H1 (cell line): ENCODE data around the gene MEMO1. TPM values are rescaled to one million over a fixed set of nuclear protein-coding genes. Genes with fewer than 3 reads are reported as not detected.

Experiments
- CTCF ChIA-PET: fragments of 300-600 bp; sonication (Branson Sonifier 250); formaldehyde crosslinking; loops from one replicate; lab custom pipeline; 2021; ENCODE audit not compliant: partially characterized antibody; lab: Charles Lee
- POLR2A ChIA-PET: fragments of 300-600 bp; sonication (Branson Sonifier 250); formaldehyde crosslinking; loops from one replicate; lab custom pipeline; 2021; ENCODE audit warnings: inconsistent platforms; ENCODE audit not compliant: partially characterized antibody; lab: Charles Lee
- DNase-seq, 2 experiments: peaks; one replicate each; pipeline versions ENCODE4 v3.0.0 to v3.0.0-alpha.2; 2010 to 2022; ENCODE audit warnings: low spot score in 2 of 2, low read depth in 1 of 2, mixed read lengths in 1 of 2
- FAIRE-seq: peaks from 2 replicates; lab custom pipeline; 2011; peaks lifted over from hg19 to GRCh38; lab: Jason Lieb, UNC
- H2AFZ ChIP-seq: 2 replicates; pipeline ENCODE4 v1.8.1; 2012; ENCODE audit warnings: low read length, inconsistent platforms
- H2AK5ac ChIP-seq: 2 replicates; pipeline ENCODE4 v1.6.1; 2013; ENCODE audit warnings: low read depth, low read length
- H2BK120ac ChIP-seq: replicated peaks from 2 replicates; pipeline ENCODE3; 2013; ENCODE audit warnings: low read depth, low read length, inconsistent platforms
- H2BK12ac ChIP-seq: 2 replicates; pipeline ENCODE4 v1.6.1; 2013; ENCODE audit warnings: low read depth, low read length
- H2BK15ac ChIP-seq: 2 replicates; pipeline ENCODE4 v1.6.1; 2013; ENCODE audit warnings: low read length
- H2BK20ac ChIP-seq: 2 replicates; pipeline ENCODE4 v1.6.1; 2013; ENCODE audit warnings: low read length
- H2BK5ac ChIP-seq: 2 replicates; pipeline ENCODE4 v1.6.1; 2013; ENCODE audit warnings: low read depth, low read length
- H3K14ac ChIP-seq: 2 replicates; pipeline ENCODE4 v1.6.1; 2013; ENCODE audit warnings: inconsistent platforms; ENCODE audit not compliant: insufficient read length
- H3K18ac ChIP-seq: 2 replicates; pipeline ENCODE4 v1.6.1; 2013; ENCODE audit warnings: low read length; ENCODE audit errors: extremely low read depth
- H3K23ac ChIP-seq: 2 replicates; pipeline ENCODE4 v1.6.1; 2013; ENCODE audit warnings: inconsistent platforms; ENCODE audit not compliant: insufficient read length
- H3K23me2 ChIP-seq: 2 replicates; pipeline ENCODE4 v1.6.1; 2013; ENCODE audit warnings: low read depth, low read length
- H3K27ac ChIP-seq: 2 replicates; pipeline ENCODE4 v1.6.1; 2011; ENCODE audit warnings: low read depth, low read length, inconsistent platforms
- H3K27me3 ChIP-seq, 4 experiments: replicated peaks in 1 of 4; 1 replicate in 1 of 4; 2 replicates in 3 of 4; pipeline versions ENCODE4 v1.6.1 to v1.8.1; 2011 to 2013; ENCODE audit warnings: low read length in 3 of 4, mild to moderate bottlenecking in 3 of 4, inconsistent platforms in 2 of 4, mixed read lengths in 2 of 4, moderate library complexity in 1 of 4; ENCODE audit not compliant: control insufficient read depth in 3 of 4, insufficient read depth in 3 of 4; ENCODE audit errors: extremely low read depth in 1 of 4
- H3K36me3 ChIP-seq, 4 experiments: 2 replicates each; pipeline versions ENCODE4 v1.6.1 to v1.8.1; 2011 to 2013; ENCODE audit warnings: mild to moderate bottlenecking in 4 of 4, low read length in 3 of 4, moderate library complexity in 2 of 4, control low read depth in 1 of 4, inconsistent platforms in 1 of 4; ENCODE audit not compliant: insufficient read depth in 4 of 4, control insufficient read depth in 2 of 4
- H3K4ac ChIP-seq: replicated peaks from 2 replicates; pipeline ENCODE3; 2013; ENCODE audit warnings: low read length, low read depth, mixed read lengths, inconsistent platforms; ENCODE audit not compliant: insufficient read length
- H3K4me1 ChIP-seq, 4 experiments: replicated peaks in 1 of 4; 1 replicate in 1 of 4; 2 replicates in 3 of 4; pipeline versions ENCODE4 v1.6.1 to v1.8.1; 2011 to 2013; ENCODE audit warnings: low read length in 3 of 4, inconsistent platforms in 2 of 4, mixed read lengths in 1 of 4; ENCODE audit not compliant: insufficient read depth in 4 of 4, control insufficient read depth in 3 of 4
- H3K4me2 ChIP-seq, 2 experiments: 2 replicates each; pipeline versions ENCODE4 v1.6.1 to v1.8.1; 2011 to 2013; ENCODE audit warnings: low read depth in 2 of 2, low read length in 2 of 2, control low read depth in 1 of 2, inconsistent platforms in 1 of 2, mild to moderate bottlenecking in 1 of 2; ENCODE audit not compliant: insufficient read depth in 1 of 2
- H3K4me3 ChIP-seq, 4 experiments: fragments of 200-600, 300-600 bp in 1 of 4; sonication (generic), shearing (Covaris generic), sonication (Bioruptor Twin) in 1 of 4; 2 replicates each; pipeline versions ENCODE4 v1.5.1 to v1.8.1; 2011 to 2016; ENCODE audit warnings: low read length in 4 of 4, low read depth in 3 of 4, control low read depth in 2 of 4, inconsistent platforms in 2 of 4, mild to moderate bottlenecking in 2 of 4, mixed read lengths in 1 of 4, moderate library complexity in 1 of 4; ENCODE audit not compliant: insufficient read depth in 2 of 4; ENCODE audit errors: extremely low read depth in 1 of 4
- H3K56ac ChIP-seq: replicated peaks from 2 replicates; pipeline ENCODE3; 2013; ENCODE audit warnings: low read depth, mild to moderate bottlenecking, mixed read lengths, low read length, inconsistent platforms; ENCODE audit not compliant: insufficient read length
- H3K79me1 ChIP-seq: 2 replicates; pipeline ENCODE4 v1.6.1; 2013; ENCODE audit warnings: low read depth, low read length, control low read depth
- H3K79me2 ChIP-seq, 2 experiments: 2 replicates each; pipeline versions ENCODE4 v1.6.1 to v1.8.1; 2012 to 2013; ENCODE audit warnings: low read length in 2 of 2, mild to moderate bottlenecking in 2 of 2, inconsistent platforms in 1 of 2; ENCODE audit not compliant: insufficient read depth in 2 of 2, control insufficient read depth in 1 of 2
- H3K9ac ChIP-seq, 4 experiments: replicated peaks in 1 of 4; 1 replicate in 1 of 4; 2 replicates in 3 of 4; pipeline versions ENCODE4 v1.6.1 to v1.8.1; 2011 to 2013; ENCODE audit warnings: low read depth in 3 of 4, low read length in 3 of 4, control low read depth in 2 of 4, mild to moderate bottlenecking in 2 of 4, moderate library complexity in 2 of 4, inconsistent platforms in 1 of 4; ENCODE audit errors: extremely low read depth in 1 of 4
- H3K9me3 ChIP-seq, 2 experiments: 2 replicates each; pipeline versions ENCODE4 v1.6.1 to v1.8.1; 2012 to 2013; ENCODE audit warnings: mild to moderate bottlenecking in 2 of 2, moderate library complexity in 2 of 2, control low read depth in 1 of 2, inconsistent platforms in 1 of 2, low read depth in 1 of 2, low read length in 1 of 2, mixed read lengths in 1 of 2; ENCODE audit not compliant: insufficient read depth in 2 of 2
- H4K20me1 ChIP-seq, 2 experiments: replicated peaks in 1 of 2; 2 replicates each; pipeline versions ENCODE3 to v1.8.1; 2011 to 2013; ENCODE audit warnings: inconsistent platforms in 2 of 2, low read length in 2 of 2, mild to moderate bottlenecking in 1 of 2; ENCODE audit not compliant: insufficient read depth in 2 of 2, control insufficient read depth in 1 of 2
- H4K5ac ChIP-seq: 2 replicates; pipeline ENCODE4 v1.6.1; 2013; ENCODE audit warnings: low read length, low read depth, mixed read lengths, inconsistent platforms; ENCODE audit not compliant: insufficient read length
- H4K8ac ChIP-seq: 2 replicates; pipeline ENCODE4 v1.8.0; 2013; ENCODE audit warnings: mild to moderate bottlenecking, moderate library complexity, low read length, inconsistent platforms; ENCODE audit not compliant: insufficient read depth; ENCODE audit errors: extremely low read depth
- H4K91ac ChIP-seq: replicated peaks from 2 replicates; pipeline ENCODE3; 2013; ENCODE audit warnings: low read length, mixed read lengths, inconsistent platforms; ENCODE audit not compliant: insufficient read length
- BACH1 ChIP-seq: IDR thresholded peaks from 2 replicates; pipeline ENCODE4 v1.6.1; 2012; ENCODE audit warnings: low read length, improper control_type of control experiment
- CEBPB ChIP-seq: IDR thresholded peaks from 2 replicates; pipeline ENCODE4 v1.6.1; 2012; ENCODE audit warnings: low read depth, low read length
- CTBP2 ChIP-seq: IDR thresholded peaks from 2 replicates; pipeline ENCODE4 v1.7.0; 2011; ENCODE audit warnings: borderline replicate concordance, mild to moderate bottlenecking, moderate library complexity, mixed read lengths, low read length; ENCODE audit not compliant: insufficient read depth, insufficient read length
- JUN ChIP-seq: IDR thresholded peaks from 2 replicates; pipeline ENCODE4 v1.6.1; 2011; ENCODE audit warnings: low read depth, mild to moderate bottlenecking, improper control_type of control experiment, low read length
- KDM1A ChIP-seq: fragments of 200-600, 300-600 bp; sonication (generic); IDR thresholded peaks from 2 replicates; pipeline ENCODE4 v1.7.1; 2016; ENCODE audit warnings: mild to moderate bottlenecking, low read length, borderline replicate concordance
- RFX5 ChIP-seq: IDR thresholded peaks from 2 replicates; pipeline ENCODE4 v1.6.1; 2011; ENCODE audit warnings: low read depth, low read length, improper control_type of control experiment, borderline replicate concordance
- RXRA ChIP-seq: IDR thresholded peaks from 2 replicates; pipeline ENCODE4 v1.6.1; 2011; ENCODE audit warnings: low read depth, mild to moderate bottlenecking, low read length, moderate library complexity; ENCODE audit not compliant: insufficient read depth
- SAP30 ChIP-seq: fragments of 300-600 bp; sonication (generic); IDR thresholded peaks from 2 replicates; pipeline ENCODE4 v1.7.1; 2012; ENCODE audit warnings: low read length, moderate library complexity, mild to moderate bottlenecking, inconsistent platforms; ENCODE audit not compliant: insufficient read depth, insufficient replicate concordance
- SIX5 ChIP-seq: IDR thresholded peaks from 2 replicates; pipeline ENCODE4 v1.6.1; 2011; ENCODE audit warnings: mild to moderate bottlenecking, low read depth, low read length
- ZNF274 ChIP-seq: IDR thresholded peaks from 2 replicates; pipeline ENCODE4 v1.7.0; 2012; ENCODE audit warnings: low read length, borderline replicate concordance; ENCODE audit errors: extremely low read depth
- WGBS, 2 experiments: shearing (Covaris generic) in 1 of 2; methylation state at CpG; one replicate each; pipeline versions ENCODE4 v1.1.6 to v1.1.7; 2013 to 2015; ENCODE audit warnings: low lambda C conversion rate in 2 of 2, mixed read lengths in 2 of 2, inconsistent platforms in 1 of 2, low coverage in 1 of 2, missing lambda C conversion rate in 1 of 2; ENCODE audit not compliant: insufficient replicate concordance in 2 of 2, insufficient coverage in 1 of 2, insufficient read length in 1 of 2; ENCODE audit errors: extremely low coverage in 1 of 2, missing lambda C conversion rate in 1 of 2; 5-methylcytosine and 5-hydroxymethylcytosine counted together
- polyA plus RNA-seq, 7 experiments: library from polyadenylated mRNA; depleted of rRNA in 3 of 7; stranded (reverse) in 5 of 7; unstranded in 2 of 7; fragments of >200 nt in 5 of 7; fragments of 200-250 nt in 2 of 7; gene quantifications; 1 replicate in 5 of 7; 2 replicates in 1 of 7; 4 replicates in 1 of 7; pipeline versions ENCODE4 v1.2.1 to v1.2.3, GENCODE V29; 2011 to 2013; ENCODE audit warnings: missing spikeins in 2 of 7, mixed read lengths in 2 of 7
- total RNA-seq: library from RNA; stranded (reverse); fragmentation: NEBNext Ultra II Directional; extraction: Animal tissue kit (Norgen Biotek cat#: 25700); gene quantifications from 2 replicates; pipeline ENCODE4 v1.2.1, GENCODE V29; 2021
- TF ChIP-seq, protein P1 (sequence below): IDR thresholded peaks from 2 replicates; pipeline ENCODE4 v1.6.1; 2012; ENCODE audit warnings: inconsistent platforms
- TF ChIP-seq, protein P2 (sequence below): IDR thresholded peaks from 2 replicates; pipeline ENCODE4 v1.6.1; 2011; ENCODE audit warnings: low read depth, mild to moderate bottlenecking, low read length; ENCODE audit not compliant: insufficient read depth

Gene MEMO1
- total and polyA plus RNA-seq, 2 of the 8 experiments (the other 6 are each of a cell fraction or from before 2014, with no cell fraction given): 26.9 to 54.7 TPM

DNA sequence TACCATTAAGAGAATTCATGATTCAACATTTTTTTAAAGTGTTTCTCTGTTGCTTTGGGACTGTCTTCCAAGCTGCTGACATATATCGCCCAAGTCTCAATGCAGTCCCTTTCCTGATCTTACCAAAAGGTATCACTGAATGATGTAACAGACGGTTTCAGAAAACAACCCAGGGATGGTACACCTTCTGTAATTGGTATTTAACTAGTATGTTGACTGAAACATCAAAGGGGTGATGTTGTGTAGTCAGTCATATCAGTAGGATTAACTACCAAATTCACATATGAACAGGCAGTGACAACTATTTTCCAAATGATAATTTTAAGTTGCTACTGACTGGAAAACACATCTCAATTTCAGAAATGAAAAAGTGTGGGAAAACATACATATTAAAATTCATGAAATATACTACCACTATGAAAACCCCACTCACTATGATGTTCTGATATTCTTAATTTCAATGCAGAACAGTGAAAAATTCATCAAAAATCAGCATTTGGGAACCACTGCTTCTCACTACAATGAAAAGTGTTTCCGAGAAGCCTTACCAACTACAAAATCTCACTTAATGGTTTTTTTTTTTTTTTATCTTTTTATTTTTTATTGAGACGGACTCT, 59.8 kb downstream of the MEMO1 start:
- H3K79me2 ChIP-seq: peaks cover 0 to 58% of the 10 kb centered on the region in 2 experiments; a peak in 3 of 4 replicates
- CTCF ChIA-PET: no interaction called here
- FAIRE-seq: no peak
- no peak for TF ChIP-seq JUN
- no peak for TF ChIP-seq RFX5
- no peak for TF ChIP-seq BACH1
- TF ChIP-seq CTBP2: no peak
- TF ChIP-seq SIX5: no peak
- no peak for TF ChIP-seq RXRA
- TF ChIP-seq KDM1A: no peak
- TF ChIP-seq, protein P1, sequence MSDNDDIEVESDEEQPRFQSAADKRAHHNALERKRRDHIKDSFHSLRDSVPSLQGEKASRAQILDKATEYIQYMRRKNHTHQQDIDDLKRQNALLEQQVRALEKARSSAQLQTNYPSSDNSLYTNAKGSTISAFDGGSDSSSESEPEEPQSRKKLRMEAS: no peak
- no peak for TF ChIP-seq ZNF274
- TF ChIP-seq, protein P2, sequence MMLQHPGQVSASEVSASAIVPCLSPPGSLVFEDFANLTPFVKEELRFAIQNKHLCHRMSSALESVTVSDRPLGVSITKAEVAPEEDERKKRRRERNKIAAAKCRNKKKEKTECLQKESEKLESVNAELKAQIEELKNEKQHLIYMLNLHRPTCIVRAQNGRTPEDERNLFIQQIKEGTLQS: no peak
- TF ChIP-seq CEBPB: no peak
- no peak for TF ChIP-seq SAP30

More for the DNA sequence above, 59.8 kb downstream of the MEMO1 start:
- Histone ChIP-seq H3K4me1 (peaks cover 0 to 4% (median 2%) of the 10 kb centered on the region in 4 experiments; a peak in 1 of 7 replicates), H3K4me2 (no peak overlapping the region), H3K18ac (no peak overlapping the region), H3K36me3 (no peaks in the 10 kb centered on the region), H2BK120ac (no peak overlapping the region), H2AK5ac (no peak overlapping the region), H2BK5ac (no peak overlapping the region), H3K23me2 (no peaks in the 10 kb centered on the region), H3K79me1 (peaks cover 6% of the 10 kb centered on the region), H3K4ac (no peak overlapping the region), H4K5ac (no peak overlapping the region), H3K23ac (no peak overlapping the region), H4K91ac (no peak overlapping the region), H2BK12ac (no peak overlapping the region), H3K27ac (no peak overlapping the region; the same call in 1 of the 2 replicates), H3K27me3 (no peaks in the 10 kb centered on the region), H2BK15ac (no peak overlapping the region), H2AFZ (no peak overlapping the region), H2BK20ac (no peak overlapping the region), H3K14ac (no peak overlapping the region), H3K56ac (no peak overlapping the region), H3K4me3 (no peak overlapping the region), H4K8ac (no peak overlapping the region), H4K20me1 (peaks cover 0 to 2% of the 10 kb centered on the region in 2 experiments), H3K9ac (no peak overlapping the region), H3K9me3 (no peaks in the 10 kb centered on the region)
- WGBS, 2 experiments: 86% methylated on average over 4 of the region's 4 CpGs; no CpG with 5 or more reads in 1 of the 2 experiments
- POLR2A ChIA-PET: no interaction called here
- no peak for DNase-seq
